GM23248 (cell line): ENCODE results near the gene SHC2. TPM values are rescaled to one million over a fixed set of nuclear protein-coding genes. Genes with fewer than 3 reads are reported as not detected.

ENCODE experiments used
- DNase-seq: peaks from one replicate; pipeline ENCODE4 v3.0.0-alpha.2; 2015
- H2AFZ ChIP-seq: fragments of 200-600 bp; sonication (generic); 2 replicates; pipeline ENCODE4 v1.6.1; 2016; ENCODE audit warnings: antibody characterized with exemption
- H3F3A ChIP-seq: fragments of 200-600 bp; sonication (generic); 2 replicates; pipeline ENCODE4 v1.6.1; 2016; ENCODE audit warnings: mild to moderate bottlenecking, antibody characterized with exemption, mixed run types; ENCODE audit not compliant: insufficient read depth
- H3K27ac ChIP-seq: fragments of 200-600 bp; sonication (generic); 2 replicates; pipeline ENCODE4 v1.5.1; 2016; ENCODE audit warnings: mild to moderate bottlenecking
- H3K27me3 ChIP-seq: fragments of 200-600 bp; sonication (generic); replicated peaks from 2 replicates; pipeline ENCODE4 v1.6.1; 2016; ENCODE audit warnings: mild to moderate bottlenecking; ENCODE audit not compliant: insufficient read depth
- H3K36me3 ChIP-seq: fragments of 200-600 bp; sonication (generic); 2 replicates; pipeline ENCODE4 v1.6.1; 2016; ENCODE audit warnings: low read depth, mild to moderate bottlenecking
- H3K4me1 ChIP-seq: fragments of 200-600 bp; sonication (generic); 2 replicates; pipeline ENCODE4 v1.6.1; 2016; ENCODE audit warnings: mild to moderate bottlenecking; ENCODE audit not compliant: insufficient read depth
- H3K4me2 ChIP-seq: fragments of 200-600 bp; sonication (generic); one replicate; pipeline ENCODE4 v1.6.1; 2016; ENCODE audit warnings: mild to moderate bottlenecking; ENCODE audit not compliant: unreplicated experiment
- H3K4me3 ChIP-seq: fragments of 200-600 bp; sonication (generic); 2 replicates; pipeline ENCODE4 v1.5.1; 2016; ENCODE audit warnings: mild to moderate bottlenecking
- H3K79me2 ChIP-seq: fragments of 200-600 bp; sonication (generic); 2 replicates; pipeline ENCODE4 v1.6.1; 2016; ENCODE audit warnings: mild to moderate bottlenecking; ENCODE audit not compliant: insufficient read depth
- H3K9ac ChIP-seq: fragments of 200-600 bp; sonication (generic); 2 replicates; pipeline ENCODE4 v1.6.1; 2016; ENCODE audit warnings: mild to moderate bottlenecking
- H3K9me2 ChIP-seq: fragments of 200-600 bp; sonication (generic); 2 replicates; pipeline ENCODE4 v1.6.1; 2016; ENCODE audit warnings: mixed run types, mild to moderate bottlenecking, moderate library complexity; ENCODE audit not compliant: insufficient read depth
- H3K9me3 ChIP-seq: fragments of 200-600 bp; sonication (generic); one replicate; pipeline ENCODE4 v1.6.1; 2017; ENCODE audit warnings: low read depth
- H4K20me1 ChIP-seq: fragments of 200-600 bp; sonication (generic); 2 replicates; pipeline ENCODE4 v1.6.0; 2016; ENCODE audit not compliant: insufficient read depth
- EZH2 ChIP-seq: fragments of 200-600 bp; sonication (generic); IDR thresholded peaks from 2 replicates; pipeline ENCODE4 v1.6.1; 2018; ENCODE audit warnings: antibody characterized with exemption, mild to moderate bottlenecking; ENCODE audit not compliant: insufficient read depth, poor library complexity, severe bottlenecking
- EZH2phosphoT487 ChIP-seq: fragments of 200-600 bp; sonication (generic); IDR thresholded peaks from 2 replicates; pipeline ENCODE4 v1.6.1; 2018; ENCODE audit warnings: antibody characterized with exemption, moderate library complexity, mild to moderate bottlenecking, low read depth; ENCODE audit not compliant: insufficient read depth
- WGBS, 2 experiments: methylation state at CpG; one replicate each; pipeline ENCODE4 v1.1.6; 2015 to 2017; ENCODE audit warnings: low lambda C conversion rate in 2 of 2, low coverage in 1 of 2; ENCODE audit errors: missing lambda C conversion rate in 2 of 2; 5-methylcytosine and 5-hydroxymethylcytosine counted together
- in situ Hi-C: fragments of 300-500 bp; cut with MboI; formaldehyde crosslinking; loops from 2 replicates; pipeline ENCODE4 v1.15.0; 2020
- polyA plus RNA-seq: library from polyadenylated mRNA; unstranded; fragments of >200 nt; fragmentation: Nextera tagmentation; extraction: Ambion mirVana; gene quantifications from 2 replicates; pipeline ENCODE4 v1.2.1, GENCODE V29; 2016
- total RNA-seq: library from RNA; depleted of rRNA; stranded (reverse); fragments of >200 nt; shearing (Covaris generic); gene quantifications from 2 replicates; pipeline ENCODE4 v1.2.3, GENCODE V29; 2014

Gene SHC2
- total and polyA plus RNA-seq, 2 experiments from 2014 or later: not detected

GRCh38 chr19:403221-404027, 57.4 kb downstream of the SHC2 start:
- Histone ChIP-seq H3K9me2 (no peaks in the 10 kb centered on the region), H3K36me3 (no peaks in the 10 kb centered on the region), H3K4me1 (no peaks in the 10 kb centered on the region), H3K4me3 (no peak overlapping the region), H4K20me1 (no peaks in the 10 kb centered on the region), H3K9ac (no peak overlapping the region), H3K79me2 (no peaks in the 10 kb centered on the region), H3K4me2 (no peak overlapping the region), H3K27me3 (peaks cover 11% of the 10 kb centered on the region; the same call in 1 of the 2 replicates), H3K9me3 (no peaks in the 10 kb centered on the region), H3K27ac (no peak overlapping the region), H2AFZ (no peak overlapping the region), H3F3A (no peaks in the 10 kb centered on the region)
- in situ Hi-C loops: no loop called here
- no peak for DNase-seq
- WGBS, 2 experiments: 44 to 47% methylated on average over 29 to 38 of the region's 38 CpGs
- no peak for TF ChIP-seq EZH2
- TF ChIP-seq EZH2phosphoT487: no peak

- Histone ChIP-seq H4K20me1 (no peaks in the 10 kb centered on the region), H2AFZ (no peak overlapping the region), H3K4me3 (no peak overlapping the region), H3K9me3 (no peaks in the 10 kb centered on the region), H3K4me1 (no peaks in the 10 kb centered on the region), H3K79me2 (no peaks in the 10 kb centered on the region), H3K36me3 (no peaks in the 10 kb centered on the region), H3K4me2 (no peak overlapping the region), H3K9me2 (no peaks in the 10 kb centered on the region), H3F3A (no peaks in the 10 kb centered on the region), H3K27me3 (peaks cover 7% of the 10 kb centered on the region; the same call in 1 of the 2 replicates), H3K9ac (no peak overlapping the region), H3K27ac (no peak overlapping the region)
- in situ Hi-C loops: no loop called here
- WGBS, 2 experiments: 87 to 90% methylated on average over 11 of the region's 11 CpGs
- no peak for DNase-seq
- no peak for TF ChIP-seq EZH2phosphoT487
- no peak for TF ChIP-seq EZH2
These were observed 58.0 kb downstream of the SHC2 start for GRCh38 chr19:402786-403185.

- Histone ChIP-seq H3K9ac (no peak overlapping the region), H2AFZ (no peak overlapping the region), H3K4me2 (no peak overlapping the region), H4K20me1 (no peaks in the 10 kb centered on the region), H3K27me3 (peaks cover 5% of the 10 kb centered on the region; the same call in 1 of the 2 replicates), H3K4me1 (no peaks in the 10 kb centered on the region), H3K36me3 (no peaks in the 10 kb centered on the region), H3K4me3 (no peak overlapping the region), H3F3A (no peaks in the 10 kb centered on the region), H3K27ac (no peak overlapping the region), H3K9me3 (no peaks in the 10 kb centered on the region), H3K79me2 (no peaks in the 10 kb centered on the region), H3K9me2 (no peaks in the 10 kb centered on the region)
- peak; percentile 24 for DNase-seq
- in situ Hi-C loops: no loop called here
- 13 to 16% methylated on average over 35 to 38 of the region's 38 CpGs for WGBS, 2 experiments
- no peak for TF ChIP-seq EZH2
- no peak for TF ChIP-seq EZH2phosphoT487
These were observed 58.8 kb downstream of the SHC2 start for GRCh38 chr19:401866-402511.

- Histone ChIP-seq H4K20me1 (no peaks in the 10 kb centered on the region), H3K4me2 (no peak overlapping the region), H3K27me3 (no peaks in the 10 kb centered on the region; the same call in 1 of the 2 replicates), H3K27ac (no peak overlapping the region), H3K9me2 (no peaks in the 10 kb centered on the region), H3K36me3 (no peaks in the 10 kb centered on the region), H2AFZ (no peak overlapping the region), H3K79me2 (no peaks in the 10 kb centered on the region), H3K9me3 (no peaks in the 10 kb centered on the region), H3K4me1 (no peaks in the 10 kb centered on the region), H3F3A (no peaks in the 10 kb centered on the region), H3K9ac (no peak overlapping the region), H3K4me3 (no peak overlapping the region)
- in situ Hi-C loops: no loop called here
- no peak for TF ChIP-seq EZH2phosphoT487
- no peak for TF ChIP-seq EZH2
- DNase-seq: no peak
- 77 to 84% methylated on average over 39 to 43 of the region's 43 CpGs for WGBS, 2 experiments
These were observed 59.6 kb downstream of the SHC2 start for GRCh38 chr19:400976-401865.
